PC-3 (cell line): ENCODE measurements around the gene ARL2BP. TPM values are rescaled to one million over a fixed set of nuclear protein-coding genes. Genes with fewer than 3 reads are reported as not detected.

Source experiments
- ATAC-seq: fragments of 200-7000 bp; cut with Tn5 transposase; 2 replicates; pipeline ENCODE4 v1.9.1; 2020; ENCODE audit warnings: mild to moderate bottlenecking, moderate library complexity
- BruUV-seq: library from RNA; stranded (reverse); fragments of 400-500 nt; replicated peaks from 2 replicates; lab custom pipeline; 2021; lab: Mats Ljungman, UMichigan
- CTCF ChIA-PET: fragments of 300-600 bp; sonication (Branson Sonifier 250); formaldehyde crosslinking; loops from one replicate; lab custom pipeline; 2022; ENCODE audit warnings: antibody characterized with exemption; lab: Charles Lee
- POLR2A ChIA-PET: fragments of 300-600 bp; sonication (Branson Sonifier 250); formaldehyde crosslinking; loops from one replicate; lab custom pipeline; 2022; ENCODE audit warnings: antibody characterized with exemption; ENCODE audit not compliant: unreplicated experiment; lab: Charles Lee
- DNase-seq: peaks from one replicate; pipeline ENCODE4 v3.0.0-alpha.2; 2015
- H2AFZ ChIP-seq: fragments of 300-600 bp; sonication (generic); 2 replicates; pipeline ENCODE4 v1.6.0; 2016; ENCODE audit warnings: antibody characterized with exemption, low read length
- H3F3A ChIP-seq: fragments of 300-600 bp; sonication (generic); one replicate; pipeline ENCODE4 v1.6.0; 2017; ENCODE audit warnings: antibody characterized with exemption, low read length, control low read depth, mild to moderate bottlenecking; ENCODE audit not compliant: unreplicated experiment
- H3K27ac ChIP-seq: fragments of 300-600 bp; sonication (generic); 2 replicates; pipeline ENCODE4 v1.5.1; 2016; ENCODE audit warnings: mild to moderate bottlenecking, low read length
- H3K27me3 ChIP-seq: fragments of 300-600 bp; sonication (generic); 2 replicates; pipeline ENCODE4 v1.6.1; 2016; ENCODE audit warnings: low read length, mixed read lengths
- H3K36me3 ChIP-seq: fragments of 300-600 bp; sonication (generic); 2 replicates; pipeline ENCODE4 v1.6.1; 2016; ENCODE audit warnings: low read depth, mixed run types, low read length, mixed read lengths
- H3K4me1 ChIP-seq: fragments of 300-600 bp; sonication (generic); 2 replicates; pipeline ENCODE4 v1.5.1; 2016; ENCODE audit warnings: low read length; ENCODE audit not compliant: insufficient read depth
- H3K4me2 ChIP-seq: fragments of 300-600 bp; sonication (generic); 2 replicates; pipeline ENCODE4 v1.6.0; 2016; ENCODE audit warnings: low read length
- H3K4me3 ChIP-seq: fragments of 300-600 bp; sonication (generic); 2 replicates; pipeline ENCODE4 v1.5.1; 2016; ENCODE audit warnings: mild to moderate bottlenecking, low read length, mixed read lengths
- H3K79me2 ChIP-seq: fragments of 300-600 bp; sonication (generic); 2 replicates; pipeline ENCODE4 v1.6.1; 2017; ENCODE audit warnings: low read length, mixed read lengths
- H3K9ac ChIP-seq: fragments of 300-600 bp; sonication (generic); 2 replicates; pipeline ENCODE4 v1.6.0; 2016; ENCODE audit warnings: mild to moderate bottlenecking, low read length
- H3K9me2 ChIP-seq: fragments of 300-600 bp; sonication (generic); replicated peaks from 2 replicates; pipeline ENCODE4 v1.6.1; 2016; ENCODE audit warnings: mixed run types, low read length, mixed read lengths
- H3K9me3 ChIP-seq: fragments of 300-600 bp; sonication (generic); 2 replicates; pipeline ENCODE4 v1.6.1; 2016; ENCODE audit warnings: low read length, mixed read lengths
- H4K20me1 ChIP-seq: fragments of 300-600 bp; sonication (generic); 2 replicates; pipeline ENCODE4 v1.6.1; 2016; ENCODE audit warnings: low read length, mixed read lengths
- EZH2 ChIP-seq: fragments of 300-600 bp; sonication (generic); IDR thresholded peaks from one replicate; pipeline ENCODE4 v1.6.1; 2017; ENCODE audit warnings: antibody characterized with exemption, mild to moderate bottlenecking, low read length; ENCODE audit not compliant: unreplicated experiment
- EZH2phosphoT487 ChIP-seq: fragments of 300-600 bp; sonication (generic); IDR thresholded peaks from 2 replicates; pipeline ENCODE4 v1.6.1; 2018; ENCODE audit warnings: mild to moderate bottlenecking, antibody characterized with exemption, low read length, borderline replicate concordance
- intact Hi-C: fragments of 100-400 bp; cut with micrococcal nuclease; formaldehyde crosslinking; loops from 2 replicates; pipeline ENCODE4 v1.9.0; 2023
- total RNA-seq: library from RNA; depleted of rRNA; stranded (reverse); fragments of >200 nt; gene quantifications from 2 replicates; pipeline ENCODE4 v1.2.3, GENCODE V29; 2014
- TF ChIP-seq, protein P1 (sequence below): fragments of 300-600 bp; sonication (generic); conservative IDR thresholded peaks from 2 replicates; pipeline ENCODE4 v1.5.1; 2017; ENCODE audit warnings: antibody characterized with exemption, low read depth, mild to moderate bottlenecking, low read length

ARL2BP gene
- total RNA-seq, 1 experiment from 2014 or later, result 38.4 TPM

DNA sequence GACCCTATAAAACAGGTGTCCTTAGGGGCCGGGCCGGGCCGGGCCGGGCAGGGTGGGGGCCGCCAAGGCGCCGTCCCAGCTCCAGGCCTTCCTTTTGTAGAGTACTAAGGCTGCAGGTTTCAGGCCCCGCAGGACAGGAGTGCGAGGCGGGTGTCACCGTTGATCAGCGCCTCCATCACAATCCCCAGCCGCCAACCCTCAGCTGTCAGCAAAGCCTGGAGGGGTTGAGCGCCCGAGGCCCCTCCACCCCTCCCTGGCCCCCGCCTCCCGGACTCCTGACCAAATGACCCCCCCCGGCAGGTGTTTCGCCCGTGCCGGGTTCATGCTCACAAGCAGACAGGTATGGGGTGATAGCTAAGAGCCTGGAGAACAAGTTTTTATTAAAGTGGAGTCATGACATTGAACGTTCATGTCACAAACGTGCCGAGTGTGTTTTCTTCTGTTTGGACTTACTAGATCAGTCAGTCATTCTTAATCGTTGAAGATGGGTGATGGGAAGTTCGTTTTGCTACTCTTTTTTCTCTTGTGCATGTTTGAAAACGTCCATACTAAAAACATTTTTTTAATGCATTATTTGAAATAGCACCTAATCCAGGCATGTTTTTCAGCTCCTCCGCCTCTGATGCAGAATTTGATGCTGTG is 534 bp downstream of the ARL2BP start:
- peak overlapping the region; percentile 87 for H3K9ac ChIP-seq
- H3K79me2 ChIP-seq, result peaks cover 16% of the 10 kb centered on the region
- peak overlapping the region; percentile 73 for H2AFZ ChIP-seq
- no peaks in the 10 kb centered on the region for H3K9me3 ChIP-seq
- intact Hi-C loops, result loop anchor here (1.0 to 5.0 kb wide), 5 partner anchors 31 to 172 kb away; no protein-coding TSS in a partner anchor
- TF ChIP-seq, protein P1, sequence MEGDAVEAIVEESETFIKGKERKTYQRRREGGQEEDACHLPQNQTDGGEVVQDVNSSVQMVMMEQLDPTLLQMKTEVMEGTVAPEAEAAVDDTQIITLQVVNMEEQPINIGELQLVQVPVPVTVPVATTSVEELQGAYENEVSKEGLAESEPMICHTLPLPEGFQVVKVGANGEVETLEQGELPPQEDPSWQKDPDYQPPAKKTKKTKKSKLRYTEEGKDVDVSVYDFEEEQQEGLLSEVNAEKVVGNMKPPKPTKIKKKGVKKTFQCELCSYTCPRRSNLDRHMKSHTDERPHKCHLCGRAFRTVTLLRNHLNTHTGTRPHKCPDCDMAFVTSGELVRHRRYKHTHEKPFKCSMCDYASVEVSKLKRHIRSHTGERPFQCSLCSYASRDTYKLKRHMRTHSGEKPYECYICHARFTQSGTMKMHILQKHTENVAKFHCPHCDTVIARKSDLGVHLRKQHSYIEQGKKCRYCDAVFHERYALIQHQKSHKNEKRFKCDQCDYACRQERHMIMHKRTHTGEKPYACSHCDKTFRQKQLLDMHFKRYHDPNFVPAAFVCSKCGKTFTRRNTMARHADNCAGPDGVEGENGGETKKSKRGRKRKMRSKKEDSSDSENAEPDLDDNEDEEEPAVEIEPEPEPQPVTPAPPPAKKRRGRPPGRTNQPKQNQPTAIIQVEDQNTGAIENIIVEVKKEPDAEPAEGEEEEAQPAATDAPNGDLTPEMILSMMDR, result no peak
- no peak for TF ChIP-seq EZH2phosphoT487
- no peak for TF ChIP-seq EZH2
- no peaks in the 10 kb centered on the region for H4K20me1 ChIP-seq
- H3K4me3 ChIP-seq, result peak overlapping the region; percentile 79
- H3F3A ChIP-seq, result no peaks in the 10 kb centered on the region
- peak overlapping the region; percentile 96 for H3K4me2 ChIP-seq
- peak overlapping the region; percentile 37; the same call in 1 of the 2 replicates for H3K27ac ChIP-seq
- H3K27me3 ChIP-seq, result no peaks in the 10 kb centered on the region
- peak; percentile 12 for DNase-seq
- no TSS peak for BruUV-seq
- H3K9me2 ChIP-seq, result no peaks in the 10 kb centered on the region
- POLR2A ChIA-PET, result interaction anchor here (0.6 kb wide), 2 partner anchors 10 to 47 kb away, joined by 3 read pairs; no protein-coding TSS in a partner anchor
- CTCF ChIA-PET, result interaction anchor here (0.6 to 1.3 kb wide), 2 partner anchors 51 to 54 kb away, joined by 3 to 13 read pairs; no protein-coding TSS in a partner anchor
- H3K4me1 ChIP-seq, result peaks cover 12% of the 10 kb centered on the region; the same call in 1 of the 2 replicates
- no peak; the same call in 1 of the 2 replicates for ATAC-seq
- peaks cover 5% of the 10 kb centered on the region for H3K36me3 ChIP-seq

DNA sequence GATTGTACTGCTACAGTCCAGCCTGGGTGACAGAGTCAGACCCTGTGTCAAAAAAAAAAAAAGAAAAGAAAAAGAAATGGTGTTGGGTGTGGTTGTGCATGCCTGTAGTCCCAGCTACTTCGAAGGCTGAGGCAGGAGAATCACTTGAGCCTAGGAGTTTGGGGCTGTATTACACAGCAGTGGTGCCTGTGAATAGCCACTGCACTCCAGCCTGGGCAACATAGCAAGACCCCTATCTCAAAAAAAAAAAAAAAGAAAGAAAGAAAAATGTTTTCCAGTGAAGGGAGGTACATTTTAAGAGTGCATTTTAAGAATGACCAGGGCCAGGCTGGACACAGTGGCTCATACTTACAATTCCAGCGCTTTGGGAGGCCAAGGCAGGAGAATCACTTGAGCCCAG is 6.3 kb downstream of the ARL2BP start:
- H3K9me2 ChIP-seq, result no peaks in the 10 kb centered on the region
- H3K27me3 ChIP-seq, result no peaks in the 10 kb centered on the region
- H3K9me3 ChIP-seq, result no peaks in the 10 kb centered on the region
- H3K4me1 ChIP-seq, result peaks cover 13% of the 10 kb centered on the region
- no peaks in the 10 kb centered on the region for H4K20me1 ChIP-seq
- ATAC-seq, result no peak
- ChIA-PET POLR2A (no interaction called here), CTCF (no interaction called here)
- no peak overlapping the region for H2AFZ ChIP-seq
- TF ChIP-seq, protein P1, result no peak
- no peak for TF ChIP-seq EZH2phosphoT487
- no peak for TF ChIP-seq EZH2
- H3K36me3 ChIP-seq, result peaks cover 13% of the 10 kb centered on the region
- no peak overlapping the region for H3K27ac ChIP-seq
- peaks cover 5% of the 10 kb centered on the region for H3K79me2 ChIP-seq
- BruUV-seq, result no TSS peak
- no peak for DNase-seq
- no peak overlapping the region for H3K4me3 ChIP-seq
- H3F3A ChIP-seq, result no peaks in the 10 kb centered on the region
- no peak overlapping the region for H3K4me2 ChIP-seq
- intact Hi-C loops, result no loop called here
- no peak overlapping the region for H3K9ac ChIP-seq

DNA sequence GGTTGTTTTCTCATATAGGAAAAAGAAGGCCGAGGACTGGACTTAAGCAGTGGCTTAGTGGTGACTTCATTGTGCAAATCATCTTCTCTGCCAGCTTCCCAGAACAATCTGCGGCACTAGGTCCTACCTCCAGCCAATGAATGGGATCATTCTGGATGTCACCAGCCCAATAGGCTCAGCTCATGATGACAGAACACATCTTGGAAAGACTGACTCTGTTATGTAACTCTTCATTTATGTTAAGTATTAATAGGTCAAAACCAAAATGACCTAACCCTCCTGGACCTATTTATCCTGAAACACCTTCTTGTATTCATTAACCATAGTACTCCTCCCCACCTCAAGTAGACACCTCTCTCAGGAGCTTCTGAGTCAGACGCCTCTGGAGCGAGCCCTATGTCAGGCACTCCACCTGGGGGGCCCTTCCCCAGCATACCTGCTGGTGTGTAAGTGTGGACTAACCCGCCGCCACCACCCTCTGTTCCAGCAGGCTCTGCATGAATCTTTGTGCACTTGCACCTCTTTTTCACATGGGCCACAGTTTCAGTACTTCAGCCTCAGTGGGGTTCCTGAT is 7.2 kb downstream of the ARL2BP start:
- intact Hi-C loops, result no loop called here
- no TSS peak for BruUV-seq
- H3K36me3 ChIP-seq, result peaks cover 10% of the 10 kb centered on the region

More for the DNA sequence above, 7.2 kb downstream of the ARL2BP start:
- ChIA-PET CTCF (no interaction called here), POLR2A (no interaction called here)
- Histone ChIP-seq H3K9ac (no peak overlapping the region), H3K9me3 (no peaks in the 10 kb centered on the region), H3K27me3 (no peaks in the 10 kb centered on the region), H3K9me2 (no peaks in the 10 kb centered on the region), H4K20me1 (no peaks in the 10 kb centered on the region), H3K4me2 (no peak overlapping the region), H3K79me2 (no peaks in the 10 kb centered on the region), H2AFZ (no peak overlapping the region), H3K27ac (no peak overlapping the region), H3K4me1 (peaks cover 16% of the 10 kb centered on the region), H3K4me3 (no peak overlapping the region), H3F3A (no peaks in the 10 kb centered on the region)
- DNase-seq (no peak), ATAC-seq (no peak)
- no peak for TF ChIP-seq EZH2phosphoT487
- TF ChIP-seq, protein P1, result no peak
- no peak for TF ChIP-seq EZH2
